ENCODE data around the gene RASA4B. TPM values are rescaled to one million over a fixed set of nuclear protein-coding genes. Genes with fewer than 3 reads are reported as not detected.
"Not testable (repeated sequence)": the region's sequence is repeated elsewhere in the genome, so short reads cannot be mapped to it uniquely, and the experiment has no call there.

The RASA4B gene
- total RNA-seq, result 10.9 TPM

DNA sequence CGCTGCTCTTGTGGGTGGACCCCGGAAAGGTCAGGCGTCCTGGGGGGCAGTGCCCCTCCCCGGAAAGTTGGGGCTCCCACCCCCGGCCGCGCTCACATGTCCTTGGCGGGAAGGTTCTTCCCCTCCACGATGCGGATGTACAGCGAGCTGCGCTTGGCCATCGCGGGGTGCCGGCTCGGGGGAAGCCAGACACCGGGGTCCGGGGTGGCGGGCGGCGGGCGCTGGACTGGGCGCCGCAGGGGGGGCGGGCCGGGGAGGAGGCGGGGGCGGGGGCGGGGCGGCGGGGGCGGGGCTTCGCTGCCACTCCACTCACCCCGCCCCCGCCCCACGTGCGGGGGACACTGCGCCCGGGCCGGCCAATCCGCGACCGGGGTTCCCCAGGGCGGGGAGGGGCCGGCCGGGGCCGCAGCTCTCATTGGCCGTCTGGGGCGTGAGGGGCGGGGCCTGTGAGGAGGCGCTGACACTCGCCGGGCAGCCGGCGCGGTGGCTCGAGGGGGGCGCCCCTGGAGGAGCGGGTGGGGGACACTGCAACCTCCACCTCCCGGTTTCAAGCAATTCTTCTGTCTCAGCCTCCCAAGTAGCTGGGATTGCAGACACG lies at the start of gene RASA4B:
TSS of gene RASA4B (minus strand) at position 228 of the 598 bp plus-strand sequence. CDS start at position 161, 67 bp downstream.
- DNase-seq (ENCODE audit: low spot score), result peak; percentile 22

DNA sequence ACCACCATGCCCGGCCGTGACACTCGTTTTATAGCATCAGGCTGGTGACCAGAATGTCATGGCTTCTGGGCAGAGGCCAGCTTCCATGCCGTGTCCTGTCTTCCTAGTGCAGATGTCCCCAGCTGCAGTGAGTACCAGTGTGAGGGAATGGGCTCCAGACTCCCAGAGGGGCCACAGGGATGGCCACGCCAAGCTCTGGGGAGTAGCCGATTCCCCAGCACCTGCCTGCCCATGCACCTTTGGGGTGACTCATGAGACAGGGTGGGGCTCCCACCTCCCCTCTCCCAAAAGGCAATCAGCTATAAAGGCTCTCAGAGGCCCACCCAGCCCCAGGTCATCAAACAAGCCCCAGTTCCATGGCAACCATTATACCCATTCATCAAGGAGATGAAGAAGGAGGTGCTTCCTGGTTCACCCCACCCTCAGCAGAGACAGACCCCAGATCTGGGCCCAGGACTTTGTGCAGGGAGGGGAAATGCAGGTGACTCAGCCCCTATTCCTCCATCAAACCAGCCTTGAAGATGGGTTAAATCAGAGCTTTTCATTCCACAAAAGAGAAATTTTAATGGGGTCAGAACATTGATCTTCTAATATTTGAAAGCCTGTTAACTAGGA lies 33.3 kb upstream of the RASA4B start, which contains the start of gene SPDYE2:
TSS of gene SPDYE2 (plus strand) at position 419 of the 615 bp plus-strand sequence. CDS start 2,030 bp downstream, outside the sequence.
- DNase-seq (ENCODE audit: low spot score), result not testable (repeated sequence)

- not testable (repeated sequence) for DNase-seq (ENCODE audit: low spot score)
These were observed 28.8 kb upstream of the RASA4B start for GRCh38 chr7:102546353-102546752.

DNA sequence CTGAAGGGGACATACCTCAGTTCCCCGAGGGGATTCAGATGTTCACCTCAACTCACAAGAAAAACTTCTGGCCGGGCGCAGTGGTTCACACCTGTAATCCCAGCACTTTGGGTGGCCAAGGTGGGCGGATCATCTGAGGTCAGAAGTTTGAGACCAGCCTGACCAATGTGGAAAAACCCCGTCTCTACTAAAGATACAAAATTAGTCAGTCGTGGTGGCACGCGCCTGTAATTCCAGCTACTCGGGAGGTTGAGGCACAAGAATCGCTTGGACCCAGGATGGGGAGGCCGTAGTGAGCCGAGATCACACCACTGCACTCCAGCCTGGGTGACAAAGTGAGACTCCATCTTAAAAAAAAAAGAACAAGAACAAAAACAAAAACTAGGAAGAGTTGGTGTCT lies 27.7 kb upstream of the RASA4B start:
- not testable (repeated sequence) for DNase-seq (ENCODE audit: low spot score)

DNA sequence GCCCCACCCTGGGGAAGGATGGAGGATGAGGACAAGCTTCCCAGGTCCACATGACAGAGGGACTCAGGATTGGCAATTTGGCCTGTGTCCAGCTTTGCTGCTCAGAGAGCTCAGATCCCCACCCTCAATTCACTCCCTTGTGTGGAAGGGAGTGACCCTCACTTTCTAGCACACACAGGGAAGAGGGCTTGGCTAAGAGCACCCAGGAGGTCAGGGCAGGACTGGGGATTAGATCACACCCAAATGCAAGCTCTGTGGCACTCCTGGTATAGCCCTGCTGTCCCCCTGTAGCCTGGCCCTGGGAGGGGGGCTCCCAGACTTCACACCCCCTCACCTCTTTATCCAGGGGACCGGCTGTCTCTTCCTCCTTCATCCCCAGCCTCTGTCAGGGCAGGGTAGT lies 26.8 kb upstream of the RASA4B start:
- DNase-seq (ENCODE audit: low spot score), result not testable (repeated sequence)

DNA sequence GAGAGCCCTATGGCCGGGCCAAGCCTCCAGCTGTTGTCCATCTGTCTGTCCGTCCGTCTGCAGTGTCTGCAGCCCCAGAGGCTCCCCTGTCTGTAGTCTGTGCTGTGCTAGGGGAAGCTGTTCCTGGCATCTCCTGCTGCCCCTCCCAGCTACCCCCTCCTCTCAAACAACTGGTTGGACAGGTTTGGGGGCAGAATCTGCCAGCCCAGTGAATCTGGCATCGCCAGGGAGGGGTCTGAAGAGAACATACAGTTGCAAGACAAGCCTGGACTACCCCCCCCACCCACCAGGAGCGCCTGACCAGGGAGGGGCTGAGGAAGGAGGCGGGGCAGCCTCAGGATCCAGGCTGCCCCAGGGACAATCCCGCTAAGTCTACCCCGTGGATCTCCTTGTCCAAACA lies 26.0 kb upstream of the RASA4B start, which contains the start of gene UPK3BL2:
TSS of gene UPK3BL2 (minus strand) at position 101 of the 400 bp plus-strand sequence. CDS start at position 41, 60 bp downstream.
- not testable (repeated sequence) for DNase-seq (ENCODE audit: low spot score)

- DNase-seq (ENCODE audit: low spot score), result not testable (repeated sequence)
These were observed 25.2 kb upstream of the RASA4B start for GRCh38 chr7:102542771-102543170.

- not testable (repeated sequence) for DNase-seq (ENCODE audit: low spot score)
These were observed 24.5 kb upstream of the RASA4B start for GRCh38 chr7:102542083-102542482.

DNA sequence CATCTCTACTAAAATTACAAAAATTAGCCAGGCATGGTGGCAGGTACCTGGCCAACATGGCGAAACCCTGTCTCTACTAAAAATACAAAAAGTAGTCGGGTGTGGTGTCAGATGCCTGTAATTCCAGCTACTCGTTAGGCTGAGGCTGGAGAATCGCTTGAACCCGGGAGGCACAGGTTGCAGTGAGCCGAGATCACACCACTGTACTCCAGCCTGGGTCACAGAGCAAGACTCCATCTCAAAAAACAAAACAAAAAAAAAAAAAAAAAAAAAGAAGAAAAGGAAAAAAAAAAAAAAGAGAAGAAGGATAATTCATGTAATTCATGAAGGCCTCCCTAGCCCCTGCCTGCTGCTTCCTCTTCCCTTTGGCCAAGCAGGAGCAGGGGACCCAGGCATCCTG lies 23.0 kb upstream of the RASA4B start:
- DNase-seq (ENCODE audit: low spot score), result not testable (repeated sequence)

GRCh38 chr7:102535062-102535615 lies 17.6 kb upstream of the RASA4B start:
- DNase-seq (ENCODE audit: low spot score), result not testable (repeated sequence)

DNA sequence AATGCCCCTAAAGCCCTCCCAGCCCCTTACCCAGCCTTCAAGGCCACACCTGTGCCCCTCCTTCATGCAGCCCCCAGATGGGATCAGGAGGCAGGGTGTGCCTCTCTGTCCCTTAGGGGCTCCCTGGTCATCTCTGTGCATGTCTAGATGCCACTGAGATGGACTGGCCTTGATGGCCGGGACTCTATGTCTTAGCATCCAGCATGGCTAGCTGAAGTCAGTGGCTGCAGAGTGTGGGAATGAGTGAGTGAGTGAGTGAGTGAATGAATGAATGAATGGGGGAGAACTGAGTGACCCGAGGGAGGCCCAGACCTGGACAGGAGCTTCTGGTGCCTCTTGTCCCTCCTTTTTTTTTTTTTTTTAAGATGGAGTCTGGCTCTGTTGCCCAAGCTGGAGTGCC lies 14.6 kb upstream of the RASA4B start:
- not testable (repeated sequence) for DNase-seq (ENCODE audit: low spot score)

GRCh38 chr7:102531583-102531982 lies 14.0 kb upstream of the RASA4B start:
- peak; percentile 88 for DNase-seq (ENCODE audit: low spot score)

DNA sequence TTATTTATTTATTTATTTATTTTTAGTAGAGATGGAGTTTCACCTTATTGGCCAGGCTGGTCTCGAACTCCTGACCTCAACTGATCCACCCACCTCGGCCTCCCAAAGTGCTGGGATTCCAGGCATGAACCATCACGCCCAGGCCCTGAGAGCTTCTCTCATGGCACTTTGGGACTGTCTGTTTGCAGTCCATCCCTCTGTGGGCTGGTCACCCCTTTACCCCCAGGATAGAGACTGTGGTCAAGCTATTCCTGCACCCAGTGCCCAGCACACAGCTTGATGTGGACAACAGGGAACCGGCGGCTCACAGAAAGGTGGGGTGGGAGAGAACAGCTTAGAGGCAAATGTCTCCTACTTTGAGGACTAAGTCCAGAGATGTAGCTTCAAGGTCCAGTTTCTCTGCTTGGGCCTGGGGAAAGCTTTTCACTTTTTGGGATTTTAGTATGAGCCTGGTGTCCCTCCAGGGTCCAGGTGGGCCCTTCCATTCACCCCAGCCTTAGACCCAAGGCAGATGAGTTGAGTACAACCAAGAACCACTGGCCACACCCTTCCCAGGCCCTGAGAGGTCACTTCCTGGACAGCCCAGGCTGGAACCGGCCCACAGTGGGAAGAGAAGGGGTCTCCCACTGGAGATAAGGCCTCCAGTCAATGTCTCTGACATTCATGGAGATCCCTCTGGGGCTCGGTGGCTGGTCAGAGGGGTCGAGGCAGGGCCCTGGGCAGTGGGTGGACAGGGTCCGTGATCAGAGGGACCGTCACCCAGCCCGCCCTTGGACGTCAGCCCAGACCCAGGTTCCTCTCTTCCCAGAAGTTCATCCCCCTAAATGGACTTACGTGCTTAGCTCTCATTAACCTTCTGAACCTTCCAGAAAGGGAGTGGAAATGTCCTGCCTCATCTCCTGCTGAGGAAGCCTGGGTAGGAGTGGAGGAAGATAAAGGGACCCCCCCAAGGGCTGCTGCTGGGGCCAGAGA lies 10.5 kb upstream of the RASA4B start:
- DNase-seq (ENCODE audit: low spot score), result not testable (repeated sequence)

- not testable (repeated sequence) for DNase-seq (ENCODE audit: low spot score)
These were observed 9.6 kb upstream of the RASA4B start for GRCh38 chr7:102527182-102527581.

DNA sequence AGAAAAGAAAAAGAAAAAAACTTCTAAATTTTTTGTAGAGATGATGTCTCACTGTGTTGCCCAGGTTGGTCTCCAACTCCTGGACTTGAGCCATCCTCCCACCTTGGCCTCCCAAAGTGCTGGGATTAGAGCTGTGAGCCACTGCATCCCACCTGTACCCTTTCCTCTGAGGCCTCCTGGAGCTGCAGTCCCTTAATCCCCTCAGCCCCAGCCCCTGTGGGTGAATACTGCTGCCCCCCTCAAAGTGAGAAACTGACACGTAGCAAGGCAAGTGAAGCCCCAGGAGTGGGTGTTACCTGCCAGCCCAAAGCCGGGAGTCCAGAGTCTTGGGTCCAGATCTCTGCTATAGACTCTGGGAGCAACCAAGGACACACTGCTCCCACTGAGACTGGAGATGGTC lies 7.2 kb upstream of the RASA4B start:
- peak; percentile 29 for DNase-seq (ENCODE audit: low spot score)

DNA sequence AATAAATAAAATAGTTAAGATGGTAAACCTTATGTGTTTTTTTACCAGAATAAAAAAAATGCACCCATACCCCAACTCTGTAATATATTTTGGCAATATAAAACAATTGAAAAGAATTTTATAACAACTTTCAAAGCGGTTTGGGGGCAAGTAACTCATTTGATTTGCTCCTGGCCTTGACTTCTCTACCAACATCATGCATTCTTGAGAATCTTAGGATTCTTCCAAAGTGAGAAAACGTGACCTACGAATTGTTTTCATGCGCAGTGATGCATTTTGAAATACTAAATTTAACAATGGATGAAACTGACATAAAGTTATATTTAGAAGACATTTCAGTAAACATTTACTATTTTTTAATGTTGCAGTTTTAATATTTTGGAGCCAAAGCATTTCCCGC lies 3.2 kb upstream of the RASA4B start:
- not testable (repeated sequence) for DNase-seq (ENCODE audit: low spot score)

GRCh38 chr7:102516951-102517350 lies 626 bp downstream of the RASA4B start:
- not testable (repeated sequence) for DNase-seq (ENCODE audit: low spot score)

GRCh38 chr7:102515889-102516288 lies 1.7 kb downstream of the RASA4B start:
- DNase-seq (ENCODE audit: low spot score), result not testable (repeated sequence)

- not testable (repeated sequence) for DNase-seq (ENCODE audit: low spot score)
These were observed 2.5 kb downstream of the RASA4B start for GRCh38 chr7:102514881-102515721.

DNA sequence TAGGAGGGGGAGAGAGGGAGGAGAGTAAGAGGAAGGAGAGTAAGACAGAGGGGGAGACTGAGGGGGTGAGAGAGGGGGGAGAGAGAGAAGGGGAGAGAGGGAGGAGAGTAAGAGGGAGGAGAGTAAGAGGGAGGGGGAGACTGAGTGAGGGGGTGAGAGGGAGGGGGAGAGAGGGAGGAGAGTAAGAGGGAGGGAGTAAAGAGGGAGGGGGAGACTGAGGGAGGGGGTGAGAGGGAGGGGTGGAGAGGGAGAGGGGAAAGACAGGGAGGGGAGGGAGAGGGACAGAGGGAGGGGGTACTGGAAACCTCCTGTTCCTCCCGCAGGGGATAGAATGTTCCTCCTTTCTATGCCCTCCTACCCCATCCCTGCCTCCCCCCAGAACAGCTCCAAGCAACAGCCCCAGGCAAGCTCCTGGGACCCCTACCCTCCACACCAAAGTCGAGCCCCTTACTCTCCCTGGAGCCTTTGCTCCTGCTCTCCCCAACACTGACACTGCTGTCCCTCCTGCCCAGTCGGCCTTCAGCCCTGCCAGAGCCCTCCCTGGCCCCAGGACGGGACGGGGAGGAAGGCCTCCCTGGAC lies 4.8 kb downstream of the RASA4B start:
- DNase-seq (ENCODE audit: low spot score), result peak; percentile 43
